NT2/D1 (cell line): ENCODE data around the gene FAM20C.

ENCODE experiments used
- SUZ12 ChIP-seq: IDR thresholded peaks from 2 replicates; pipeline ENCODE4 v1.6.1; 2011; ENCODE audit not compliant: insufficient read length, insufficient read depth; ENCODE audit errors: extremely low read depth
- ZNF274 ChIP-seq: IDR thresholded peaks from 2 replicates; pipeline ENCODE4 v1.6.1; 2011; ENCODE audit warnings: mild to moderate bottlenecking, low read depth, low read length

GRCh38 chr7:160958-161725 lies 31.2 kb upstream of the FAM20C start:
- no peak for TF ChIP-seq SUZ12
- no peak for TF ChIP-seq ZNF274
